Putamen (tissue), 1 donor: ENCODE data around the gene IFI30.
"Not testable (repeated sequence)": the region's sequence is repeated elsewhere in the genome, so short reads cannot be mapped to it uniquely, and the experiment has no call there.

Experiments
- DNase-seq: peaks from one replicate; pipeline ENCODE4 v3.0.0-alpha.2; 2016; ENCODE audit warnings: low spot score

Gene IFI30

GRCh38 chr19:18152817-18153555, 20.6 kb upstream of the IFI30 start, which contains the start of gene PIK3R2:
PIK3R2 (plus strand) TSS chr19:18153163; CDS start chr19:18155880, 2,717 bp downstream.
- peak; percentile 99 for DNase-seq

GRCh38 chr19:18153556-18154134, 20.0 kb upstream of the IFI30 start:
- DNase-seq: no peak

- no peak for DNase-seq
These were observed 18.2 kb upstream of the IFI30 start for GRCh38 chr19:18155095-18156087.

DNA sequence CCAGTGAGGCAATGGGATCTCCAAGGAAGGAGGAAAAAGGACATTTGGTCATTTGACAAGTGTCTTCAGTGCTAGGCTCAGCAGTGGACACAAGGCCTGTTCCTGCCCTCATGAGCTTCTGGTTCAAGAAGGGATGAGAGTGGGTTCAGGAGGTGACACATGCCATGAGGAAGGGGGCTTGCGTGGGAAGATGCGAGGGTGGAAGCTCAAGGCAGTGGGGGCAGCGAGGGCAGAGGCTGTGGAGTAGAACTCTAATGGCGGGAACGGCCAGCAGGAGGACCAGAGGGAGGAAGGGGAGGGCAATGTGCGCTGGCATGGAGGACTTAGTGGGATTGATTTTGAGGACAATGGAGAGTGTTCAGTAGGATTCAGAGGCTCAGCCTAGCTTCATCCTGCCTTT, 17.3 kb upstream of the IFI30 start:
- no peak for DNase-seq

- peak; percentile 75 for DNase-seq
These were observed 16.7 kb upstream of the IFI30 start for GRCh38 chr19:18156841-18157464.

DNA sequence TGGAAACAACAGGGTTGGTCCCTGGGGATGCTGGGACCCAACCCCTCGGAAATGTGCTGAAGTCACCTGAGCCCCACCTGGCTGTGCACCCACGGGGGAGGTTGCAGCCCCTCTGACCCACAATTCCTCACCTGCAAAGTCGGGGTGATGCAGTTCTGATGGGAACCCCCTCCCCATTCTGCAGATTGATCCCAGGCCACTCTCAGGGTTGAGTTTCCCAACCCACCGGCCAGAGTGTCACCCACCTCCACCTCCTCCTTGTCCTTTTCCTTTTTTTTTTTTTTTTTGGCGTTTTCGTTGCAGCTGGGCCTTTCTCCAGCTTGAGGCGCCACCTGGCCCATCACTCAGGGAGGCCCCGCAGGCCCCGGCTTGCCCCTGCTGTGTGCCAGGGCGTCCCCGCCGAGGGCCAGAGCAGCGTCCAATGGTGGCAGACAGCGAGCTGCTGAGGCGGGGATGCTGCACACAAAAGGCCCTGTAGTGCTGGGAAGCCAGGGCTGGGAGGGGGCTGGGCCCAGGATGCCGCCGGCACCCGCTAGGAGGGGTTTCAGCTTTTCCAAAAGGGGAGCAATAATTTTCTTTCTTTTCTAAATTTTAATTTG, 16.0 kb upstream of the IFI30 start:
- DNase-seq: peak; percentile 83

- no peak for DNase-seq
These were observed 15.1 kb upstream of the IFI30 start for GRCh38 chr19:18158467-18158866.

GRCh38 chr19:18159059-18159616, 14.5 kb upstream of the IFI30 start:
- not testable (repeated sequence) for DNase-seq

DNA sequence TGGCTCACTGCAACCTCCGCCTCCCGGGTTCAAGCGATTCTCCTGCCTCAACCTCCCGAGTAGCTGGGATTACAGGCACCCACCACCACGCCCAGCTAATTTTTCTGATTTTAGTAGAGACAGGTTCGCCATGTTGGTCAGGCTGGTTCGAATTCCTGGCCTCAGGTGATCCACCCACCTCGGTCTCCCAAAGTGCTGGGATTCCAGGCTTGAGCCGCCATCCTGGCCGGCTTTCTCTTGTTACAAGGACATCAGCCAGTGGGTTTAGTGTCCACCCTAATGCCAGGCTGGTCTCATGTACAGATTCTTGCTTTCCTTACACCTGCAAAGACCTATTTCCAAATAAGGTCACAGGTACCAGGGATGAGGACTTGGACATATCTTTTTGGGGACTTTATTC, 13.8 kb upstream of the IFI30 start:
- DNase-seq: no peak

GRCh38 chr19:18160493-18160970, 13.1 kb upstream of the IFI30 start:
- DNase-seq: no peak

- DNase-seq: peak; percentile 73
These were observed 12.5 kb upstream of the IFI30 start for GRCh38 chr19:18160971-18161635.

GRCh38 chr19:18161636-18162002, 12.0 kb upstream of the IFI30 start:
- peak; percentile 54 for DNase-seq

DNA sequence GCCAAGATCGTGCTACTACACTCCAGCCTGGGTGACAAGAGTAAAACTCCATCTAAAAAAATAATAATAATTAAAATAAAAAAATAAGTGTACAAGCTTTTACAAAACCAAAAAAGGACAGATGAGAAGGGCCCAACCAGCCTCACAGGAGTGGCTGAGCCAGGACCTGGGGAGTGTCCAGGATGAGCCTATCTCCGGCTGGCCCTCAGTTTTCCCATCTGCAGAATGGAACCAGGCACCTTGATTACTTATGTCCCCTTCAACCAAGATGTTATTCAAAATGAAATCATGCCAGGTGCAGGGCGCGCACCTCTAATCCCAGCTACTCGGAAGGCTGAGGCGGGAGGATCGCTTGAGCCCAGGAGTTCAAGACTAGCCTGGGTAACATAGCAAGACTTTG, 9.5 kb upstream of the IFI30 start:
- DNase-seq: no peak

- no peak for DNase-seq
These were observed 7.6 kb upstream of the IFI30 start for GRCh38 chr19:18165794-18166544.

DNA sequence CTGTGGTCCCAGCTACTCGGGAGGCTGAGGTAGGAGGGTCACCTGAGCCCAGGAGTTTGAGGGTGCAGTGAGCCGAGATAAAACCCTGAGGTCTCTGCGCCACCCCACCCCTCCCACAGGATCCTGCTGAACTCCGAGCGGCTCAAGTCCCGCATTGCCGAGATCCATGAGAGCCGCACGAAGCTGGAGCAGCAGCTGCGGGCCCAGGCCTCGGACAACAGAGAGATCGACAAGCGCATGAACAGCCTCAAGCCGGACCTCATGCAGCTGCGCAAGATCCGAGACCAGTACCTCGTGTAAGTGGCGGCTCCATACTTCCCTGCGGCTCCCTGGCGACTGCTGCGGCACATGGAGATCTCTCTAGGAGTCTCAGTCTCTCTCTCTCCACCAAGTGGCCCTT, 6.6 kb upstream of the IFI30 start:
- no peak for DNase-seq

DNA sequence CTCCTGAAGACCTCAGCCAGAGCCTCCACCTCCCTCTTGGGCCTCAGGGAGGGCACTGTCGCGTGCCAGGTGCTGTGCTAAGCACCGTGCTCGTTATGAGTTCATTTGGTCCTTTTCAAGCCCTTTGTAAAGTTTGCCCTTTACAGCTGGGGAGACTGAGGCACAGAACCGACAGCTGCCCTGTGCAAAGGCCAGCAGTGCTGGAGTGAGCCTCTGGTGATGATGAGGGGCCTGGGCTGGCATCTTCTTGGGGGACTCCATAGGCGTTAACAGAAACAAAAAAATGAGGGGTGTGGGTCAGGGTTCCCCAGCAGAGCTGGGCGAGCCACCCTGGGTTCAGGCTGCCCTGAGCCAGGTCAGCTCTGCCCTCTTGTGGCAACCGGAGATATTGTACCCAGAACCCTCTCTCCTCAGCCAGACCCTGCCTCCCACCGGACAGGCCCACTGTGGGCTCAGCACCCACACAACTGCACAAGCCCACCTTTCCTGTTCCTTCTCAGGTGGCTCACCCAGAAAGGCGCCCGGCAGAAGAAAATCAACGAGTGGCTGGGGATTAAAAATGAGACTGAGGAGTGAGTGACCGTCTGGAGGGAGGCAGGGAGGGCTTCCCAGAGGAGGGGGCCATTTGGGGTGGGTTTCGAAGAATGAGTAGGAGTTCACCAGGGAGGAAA, 5.5 kb upstream of the IFI30 start:
- no peak for DNase-seq

GRCh38 chr19:18168673-18169381, 4.8 kb upstream of the IFI30 start:
- DNase-seq: no peak

DNA sequence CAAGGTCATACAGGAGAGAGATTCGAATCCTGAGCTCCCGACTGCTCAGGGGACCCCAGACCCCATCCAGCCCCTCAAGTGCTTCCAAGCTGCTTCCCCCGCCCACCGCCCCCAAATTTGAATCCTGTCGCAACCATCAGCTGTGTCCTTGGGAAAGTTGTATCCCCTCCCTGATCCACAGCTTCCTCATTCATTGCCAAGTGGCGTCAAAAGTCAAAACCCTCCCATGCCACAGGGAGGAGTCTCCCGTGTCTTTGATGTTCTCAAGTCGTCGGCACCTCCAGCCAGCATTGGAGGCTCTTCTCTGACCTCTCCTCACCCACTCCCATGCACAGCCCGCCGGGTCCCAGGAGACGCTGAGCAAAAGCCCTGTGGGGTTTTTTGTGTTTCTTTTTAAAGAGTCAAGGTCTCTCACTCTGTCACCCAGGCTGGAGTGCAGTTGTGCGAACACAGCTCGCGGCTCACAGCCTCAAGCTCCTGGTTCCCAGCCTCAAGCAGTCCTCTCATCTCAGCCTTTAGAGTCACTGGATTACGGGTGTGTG, 2.8 kb upstream of the IFI30 start:
- no peak for DNase-seq
